Measurements from ENCODE around the gene SAMD13.

Gene SAMD13

DNA sequence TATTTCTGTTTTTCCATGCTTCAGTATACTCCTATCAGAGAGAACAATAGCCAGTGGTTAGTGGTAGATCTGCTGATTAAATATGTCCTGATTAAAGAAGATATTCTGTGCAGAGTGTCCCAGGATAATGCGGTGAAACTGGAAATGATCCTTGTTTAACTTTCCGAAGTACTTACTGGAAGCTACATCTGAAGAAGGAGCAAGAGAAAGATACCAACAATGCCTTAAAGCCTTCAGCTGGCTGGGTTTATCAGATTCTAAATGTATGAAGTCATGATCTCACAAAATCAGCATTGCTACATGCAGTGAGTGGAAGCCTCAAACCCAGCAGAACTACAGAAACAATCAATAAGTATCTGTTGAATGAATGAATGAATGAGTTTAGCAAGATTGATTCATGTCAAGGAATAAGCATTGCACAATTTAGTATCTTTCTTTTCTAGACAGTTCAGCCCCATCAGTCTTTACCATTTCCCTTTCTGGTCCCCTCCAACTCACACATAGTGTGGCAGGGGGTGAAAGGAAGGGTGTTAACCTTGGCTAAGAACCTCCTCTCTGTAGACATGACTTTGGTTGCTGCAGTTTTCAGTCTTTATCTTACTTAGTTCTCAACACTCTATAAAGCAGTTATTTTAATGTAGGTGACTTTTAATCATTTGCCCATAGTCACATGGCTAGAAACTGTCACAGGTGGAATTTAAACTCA, 72.1 kb downstream of the SAMD13 start:
- no peak overlapping the region for H4K91ac ChIP-seq (ENCODE audit: low read depth, low read length, poor library complexity)
- H2BK15ac ChIP-seq (ENCODE audit: low read length) = no peak overlapping the region
- H2BK5ac ChIP-seq (ENCODE audit: low read length) = no peak overlapping the region
- no peak overlapping the region for H3K4me2 ChIP-seq (ENCODE audit: insufficient read depth, low read length, poor library complexity, severe bottlenecking)
- WGBS, 2 donors (ENCODE audit: extremely low coverage in 2 of 2, insufficient read length in 2 of 2, insufficient replicate concordance in 1 of 2) = no CpG with 5 or more reads among the region's 2 CpGs
- H3K14ac ChIP-seq (ENCODE audit: low read length) = no peak overlapping the region
- H3K79me1 ChIP-seq (ENCODE audit: low read depth, low read length) = no peaks in the 10 kb centered on the region
- no peak overlapping the region for H3K9ac ChIP-seq (ENCODE audit: low read depth, low read length, poor library complexity)
- no peak for DNase-seq (ENCODE audit: low spot score)
- no peak overlapping the region for H2BK12ac ChIP-seq (ENCODE audit: low read length)
- H3K23ac ChIP-seq (ENCODE audit: low read depth, low read length, poor library complexity) = no peak overlapping the region
- no peak overlapping the region for H3K18ac ChIP-seq (ENCODE audit: low read length)
- H3K27me3 ChIP-seq (ENCODE audit: control insufficient read depth in 3 of 3, insufficient read depth in 3 of 3, low read depth in 1 of 3, low read length in 3 of 3) = no peaks in the 10 kb centered on the region
- H3K4me3 ChIP-seq (ENCODE audit: low read length in 2 of 2) = no peak overlapping the region
- no peak overlapping the region for H2BK120ac ChIP-seq (ENCODE audit: low read depth, low read length)
- H3K9me3 ChIP-seq (replicated peaks in 1 of 2; ENCODE audit: control insufficient read depth in 2 of 2, insufficient read depth in 1 of 2, low read depth in 1 of 2, low read length in 2 of 2) = no peaks in the 10 kb centered on the region
- no peak overlapping the region for H3K4ac ChIP-seq (ENCODE audit: low read length)
- H3K27ac ChIP-seq (replicated peaks; ENCODE audit: low read length) = no peak overlapping the region
- peaks cover 0 to 2% of the 10 kb centered on the region in 2 donors for H3K4me1 ChIP-seq (ENCODE audit: control insufficient read depth in 2 of 2, insufficient read depth in 1 of 2, low read depth in 1 of 2, low read length in 2 of 2)
- no peak overlapping the region for H4K8ac ChIP-seq (ENCODE audit: low read depth, low read length)
- no peak overlapping the region for H2AFZ ChIP-seq (ENCODE audit: low read length)
- no peak overlapping the region for H2AK5ac ChIP-seq (ENCODE audit: low read depth, low read length)
- H3K36me3 ChIP-seq (replicated peaks in 1 of 2; ENCODE audit: control insufficient read depth in 2 of 2, insufficient read depth in 2 of 2, low read length in 2 of 2) = no peaks in the 10 kb centered on the region

DNA sequence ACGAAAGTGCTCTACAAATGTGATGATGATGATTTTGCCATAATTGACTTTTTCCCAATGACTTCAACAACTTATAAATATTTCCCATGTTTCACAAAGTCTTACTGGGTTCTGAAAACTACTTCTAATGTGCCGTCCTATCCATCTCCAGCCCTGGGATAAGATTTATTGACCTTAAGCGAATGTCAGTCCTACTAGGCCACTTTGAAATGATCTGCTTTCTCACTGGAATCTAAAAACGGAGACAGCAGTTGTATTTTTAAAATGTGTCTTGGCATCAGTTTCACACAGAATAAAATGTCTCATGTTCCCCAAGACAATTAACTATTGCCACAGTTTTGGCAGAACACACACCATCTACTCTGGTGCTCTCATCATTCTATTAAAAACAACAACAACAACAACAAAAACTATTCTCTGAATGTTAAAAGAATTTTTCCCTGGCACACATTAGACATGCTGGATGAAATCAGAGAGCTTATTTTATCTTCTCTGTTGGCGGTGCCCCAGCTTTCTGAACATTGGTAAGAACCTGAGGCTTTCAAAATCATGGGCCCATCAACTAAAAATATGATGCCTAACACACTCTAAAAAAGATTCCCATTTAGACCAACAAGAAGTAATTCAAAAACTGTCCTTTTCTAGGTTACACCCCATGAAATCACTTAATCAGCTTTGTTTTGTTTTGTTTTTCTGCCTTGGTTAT, 73.6 kb downstream of the SAMD13 start:
- Histone ChIP-seq H2BK12ac (ENCODE audit: low read length) (no peak overlapping the region), H3K27ac (replicated peaks; ENCODE audit: low read length) (no peak overlapping the region), H2AK5ac (ENCODE audit: low read depth, low read length) (no peak overlapping the region), H2BK5ac (ENCODE audit: low read length) (no peak overlapping the region), H4K91ac (ENCODE audit: low read depth, low read length, poor library complexity) (no peak overlapping the region), H2AFZ (ENCODE audit: low read length) (no peak overlapping the region), H2BK120ac (ENCODE audit: low read depth, low read length) (no peak overlapping the region), H3K23ac (ENCODE audit: low read depth, low read length, poor library complexity) (no peak overlapping the region), H3K9me3 (replicated peaks in 1 of 2; ENCODE audit: control insufficient read depth in 2 of 2, insufficient read depth in 1 of 2, low read depth in 1 of 2, low read length in 2 of 2) (no peaks in the 10 kb centered on the region), H3K4me2 (ENCODE audit: insufficient read depth, low read length, poor library complexity, severe bottlenecking) (no peak overlapping the region), H3K4ac (ENCODE audit: low read length) (no peak overlapping the region), H3K36me3 (replicated peaks in 1 of 2; ENCODE audit: control insufficient read depth in 2 of 2, insufficient read depth in 2 of 2, low read length in 2 of 2) (no peaks in the 10 kb centered on the region), H2BK15ac (ENCODE audit: low read length) (no peak overlapping the region), H3K27me3 (ENCODE audit: control insufficient read depth in 3 of 3, insufficient read depth in 3 of 3, low read depth in 1 of 3, low read length in 3 of 3) (no peaks in the 10 kb centered on the region), H3K4me1 (ENCODE audit: control insufficient read depth in 2 of 2, insufficient read depth in 1 of 2, low read depth in 1 of 2, low read length in 2 of 2) (peaks cover 0 to under 1% of the 10 kb centered on the region in 2 donors), H3K14ac (ENCODE audit: low read length) (no peak overlapping the region), H3K79me1 (ENCODE audit: low read depth, low read length) (no peaks in the 10 kb centered on the region), H3K9ac (ENCODE audit: low read depth, low read length, poor library complexity) (no peak overlapping the region), H3K18ac (ENCODE audit: low read length) (no peak overlapping the region), H3K4me3 (ENCODE audit: low read length in 2 of 2) (no peak overlapping the region), H4K8ac (ENCODE audit: low read depth, low read length) (no peak overlapping the region)
- DNase-seq (ENCODE audit: low spot score) = no peak
- no CpG with 5 or more reads among the region's 5 CpGs for WGBS, 2 donors (ENCODE audit: extremely low coverage in 2 of 2, insufficient read length in 2 of 2, insufficient replicate concordance in 1 of 2)

- no peak overlapping the region for H3K14ac ChIP-seq (ENCODE audit: low read length)
- H3K23ac ChIP-seq (ENCODE audit: low read depth, low read length, poor library complexity) = no peak overlapping the region
- no peak overlapping the region for H2BK12ac ChIP-seq (ENCODE audit: low read length)
- no peak overlapping the region for H4K8ac ChIP-seq (ENCODE audit: low read depth, low read length)
- no peak overlapping the region for H2AFZ ChIP-seq (ENCODE audit: low read length)
- DNase-seq (ENCODE audit: low spot score) = no peak
- no peaks in the 10 kb centered on the region for H3K4me1 ChIP-seq (ENCODE audit: control insufficient read depth in 2 of 2, insufficient read depth in 1 of 2, low read depth in 1 of 2, low read length in 2 of 2)
- H3K4ac ChIP-seq (ENCODE audit: low read length) = no peak overlapping the region
- H3K4me2 ChIP-seq (ENCODE audit: insufficient read depth, low read length, poor library complexity, severe bottlenecking) = no peak overlapping the region
- no peak overlapping the region for H3K18ac ChIP-seq (ENCODE audit: low read length)
- H2BK15ac ChIP-seq (ENCODE audit: low read length) = no peak overlapping the region
- H3K4me3 ChIP-seq (ENCODE audit: low read length in 2 of 2) = no peak overlapping the region
- H2AK5ac ChIP-seq (ENCODE audit: low read depth, low read length) = no peak overlapping the region
- WGBS, 2 donors (ENCODE audit: extremely low coverage in 2 of 2, insufficient read length in 2 of 2, insufficient replicate concordance in 1 of 2) = no CpG with 5 or more reads among the region's 7 CpGs
- no peak overlapping the region for H3K9ac ChIP-seq (ENCODE audit: low read depth, low read length, poor library complexity)
- H2BK120ac ChIP-seq (ENCODE audit: low read depth, low read length) = no peak overlapping the region
- H2BK5ac ChIP-seq (ENCODE audit: low read length) = no peak overlapping the region
- H3K36me3 ChIP-seq (replicated peaks in 1 of 2; ENCODE audit: control insufficient read depth in 2 of 2, insufficient read depth in 2 of 2, low read length in 2 of 2) = no peaks in the 10 kb centered on the region
- no peaks in the 10 kb centered on the region for H3K9me3 ChIP-seq (replicated peaks in 1 of 2; ENCODE audit: control insufficient read depth in 2 of 2, insufficient read depth in 1 of 2, low read depth in 1 of 2, low read length in 2 of 2)
- no peaks in the 10 kb centered on the region for H3K27me3 ChIP-seq (ENCODE audit: control insufficient read depth in 3 of 3, insufficient read depth in 3 of 3, low read depth in 1 of 3, low read length in 3 of 3)
- no peak overlapping the region for H4K91ac ChIP-seq (ENCODE audit: low read depth, low read length, poor library complexity)
- no peak overlapping the region for H3K27ac ChIP-seq (replicated peaks; ENCODE audit: low read length)
- H3K79me1 ChIP-seq (ENCODE audit: low read depth, low read length) = no peaks in the 10 kb centered on the region
Measured at GRCh38 chr1:84376000-84376910, 74.7 kb downstream of the SAMD13 start.

All from neuronal stem cell (in vitro differentiated cells).